A549 (cell line): ENCODE data around the gene NSMF.
"Not testable (repeated sequence)": the region's sequence is repeated elsewhere in the genome, so short reads cannot be mapped to it uniquely, and the experiment has no call there.

Experiments
- CTCF ChIP-seq: fragments of >200 bp; sonication (Bioruptor Twin); formaldehyde crosslinking; IDR thresholded peaks from 3 replicates; pipeline ENCODE4 v1.5.1; 2016
- RAD21 ChIP-seq, 2 experiments: fragments of >200 bp in 1 of 2; sonication (Bioruptor Twin) in 1 of 2; formaldehyde crosslinking in 1 of 2; IDR thresholded peaks in 1 of 2; conservative IDR thresholded peaks in 1 of 2; 2 replicates in 1 of 2; 3 replicates in 1 of 2; pipeline ENCODE4 v1.6.1; 2012 to 2018; ENCODE audit warnings: inconsistent platforms in 1 of 2
- RFX5 ChIP-seq: fragments of 450-650 bp; IDR thresholded peaks from 2 replicates; pipeline ENCODE4 v1.7.1; 2014; ENCODE audit warnings: antibody characterized with exemption, mild to moderate bottlenecking, moderate library complexity
- SMC3 ChIP-seq: fragments of >200 bp; sonication (Bioruptor Twin); formaldehyde crosslinking; IDR thresholded peaks from 3 replicates; pipeline ENCODE4 v1.6.1; 2018; ENCODE audit warnings: inconsistent platforms

DNA sequence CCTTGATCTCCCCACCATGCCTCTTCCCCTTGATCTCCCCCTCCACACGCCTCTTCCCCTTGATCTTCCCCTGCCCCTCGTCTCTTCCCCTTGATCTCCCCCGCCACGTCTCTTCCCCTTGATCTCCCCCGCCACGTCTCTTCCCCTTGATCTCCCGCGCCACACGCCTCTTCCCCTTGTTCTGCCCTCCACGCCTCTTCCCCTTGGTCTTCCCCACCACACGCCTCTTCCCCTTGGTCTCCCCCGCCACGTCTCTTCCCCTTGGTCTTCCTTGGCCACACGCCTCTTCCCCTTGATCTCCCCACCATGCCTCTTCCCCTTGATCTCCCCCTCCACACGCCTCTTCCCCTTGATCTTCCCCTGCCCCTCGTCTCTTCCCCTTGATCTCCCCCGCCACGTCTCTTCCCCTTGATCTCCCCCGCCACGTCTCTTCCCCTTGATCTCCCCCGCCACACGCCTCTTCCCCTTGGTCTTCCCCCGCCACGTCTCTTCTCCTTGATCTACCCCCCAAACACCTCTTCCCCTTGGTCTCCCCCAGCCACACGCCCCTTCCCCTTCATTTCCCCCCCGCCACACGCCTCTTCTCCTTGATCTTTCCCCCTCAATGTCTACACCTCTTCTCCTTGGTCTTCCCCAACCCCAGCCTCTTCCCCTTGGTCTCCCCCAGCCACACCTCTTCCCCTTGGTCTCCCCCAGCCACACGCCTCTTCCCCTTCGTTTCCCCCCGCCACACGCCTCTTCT, 7.7 kb downstream of the NSMF start:
- not testable (repeated sequence) for TF ChIP-seq SMC3; RFX5; CTCF; RAD21 (conservative IDR thresholded peaks at IDR 0.05 in 1 of 2, IDR thresholded peaks at IDR 0.05 in 1 of 2)
